ENCODE results near the gene SERBP1.
"Not testable (repeated sequence)": the region's sequence is repeated elsewhere in the genome, so short reads cannot be mapped to it uniquely, and the experiment has no call there.

Gene SERBP1

GRCh38 chr1:67440339-67440738 is 10.1 kb upstream of the SERBP1 start:
- DNase-seq (ENCODE audit: low spot score) = no peak

GRCh38 chr1:67439277-67440029 is 9.3 kb upstream of the SERBP1 start:
- no peak for DNase-seq (ENCODE audit: low spot score)

GRCh38 chr1:67437961-67438360 is 7.8 kb upstream of the SERBP1 start:
- no peak for DNase-seq (ENCODE audit: low spot score)

- no peak for DNase-seq (ENCODE audit: low spot score)
Measured at GRCh38 chr1:67436511-67437055, 6.4 kb upstream of the SERBP1 start.

GRCh38 chr1:67434491-67434890 is 4.3 kb upstream of the SERBP1 start:
- DNase-seq (ENCODE audit: low spot score) = no peak

GRCh38 chr1:67433837-67434236 is 3.6 kb upstream of the SERBP1 start:
- DNase-seq (ENCODE audit: low spot score) = no peak

GRCh38 chr1:67432745-67433144 is 2.5 kb upstream of the SERBP1 start:
- no peak for DNase-seq (ENCODE audit: low spot score)

GRCh38 chr1:67431869-67432578 is 1.8 kb upstream of the SERBP1 start:
- no peak for DNase-seq (ENCODE audit: low spot score)

GRCh38 chr1:67431156-67431765 is 1.1 kb upstream of the SERBP1 start:
- no peak for DNase-seq (ENCODE audit: low spot score)

- peak; percentile 28 for DNase-seq (ENCODE audit: low spot score)
Measured at GRCh38 chr1:67429528-67430357, 459 bp downstream of the SERBP1 start.

- peak; percentile 42 for DNase-seq (ENCODE audit: low spot score)
Measured at GRCh38 chr1:67429011-67429527, 1.1 kb downstream of the SERBP1 start.

- no peak for DNase-seq (ENCODE audit: low spot score)
Measured at GRCh38 chr1:67427947-67428346, 2.3 kb downstream of the SERBP1 start.

- no peak for DNase-seq (ENCODE audit: low spot score)
Measured at GRCh38 chr1:67427465-67427864, 2.7 kb downstream of the SERBP1 start.

GRCh38 chr1:67420835-67421492 is 9.2 kb downstream of the SERBP1 start:
- DNase-seq (ENCODE audit: low spot score) = no peak

- DNase-seq (ENCODE audit: low spot score) = no peak
Measured at GRCh38 chr1:67418839-67419586, 11.2 kb downstream of the SERBP1 start.

GRCh38 chr1:67417733-67418132 is 12.5 kb downstream of the SERBP1 start:
- not testable (repeated sequence) for DNase-seq (ENCODE audit: low spot score)

GRCh38 chr1:67415041-67415440 is 15.2 kb downstream of the SERBP1 start:
- DNase-seq (ENCODE audit: low spot score) = no peak

GRCh38 chr1:67414574-67414973 is 15.6 kb downstream of the SERBP1 start:
- DNase-seq (ENCODE audit: low spot score) = no peak

GRCh38 chr1:67413101-67413500 is 17.1 kb downstream of the SERBP1 start:
- DNase-seq (ENCODE audit: low spot score) = not testable (repeated sequence)

GRCh38 chr1:67408148-67408547 is 22.1 kb downstream of the SERBP1 start:
- no peak for DNase-seq (ENCODE audit: low spot score)

Data from activated CD4-positive, alpha-beta T cell treated with anti-CD3 and anti-CD28 coated beads, Interleukin-2, Interleukin-4, amounts not matched to agents 100 ng/mL and 50 ng/mL, durations not matched to agents 16 hours and 8 hours (primary cell).